Gastrocnemius medialis (tissue), 4 donors: ENCODE results near the gene GALNT9.

ENCODE experiments used
- POLR2A ChIP-seq, 2 donors: fragments of 450-650 bp; IDR thresholded peaks; one replicate each; pipeline ENCODE4 v1.6.1; 2017; ENCODE audit warnings: antibody characterized with exemption in 2 of 2, mild to moderate bottlenecking in 2 of 2, moderate library complexity in 2 of 2
- TF ChIP-seq, protein P1 (sequence below), 5 experiments: fragments of 450-650 bp in 3 of 5; fragments of 200-600 bp in 2 of 5; sonication (generic) in 2 of 5; IDR thresholded peaks in 4 of 5; conservative IDR thresholded peaks in 1 of 5; 1 replicate in 4 of 5; 2 replicates in 1 of 5; pipeline ENCODE4 v1.5.1; 2016 to 2019; ENCODE audit warnings: antibody characterized with exemption in 5 of 5, mild to moderate bottlenecking in 3 of 5, moderate library complexity in 3 of 5

DNA sequence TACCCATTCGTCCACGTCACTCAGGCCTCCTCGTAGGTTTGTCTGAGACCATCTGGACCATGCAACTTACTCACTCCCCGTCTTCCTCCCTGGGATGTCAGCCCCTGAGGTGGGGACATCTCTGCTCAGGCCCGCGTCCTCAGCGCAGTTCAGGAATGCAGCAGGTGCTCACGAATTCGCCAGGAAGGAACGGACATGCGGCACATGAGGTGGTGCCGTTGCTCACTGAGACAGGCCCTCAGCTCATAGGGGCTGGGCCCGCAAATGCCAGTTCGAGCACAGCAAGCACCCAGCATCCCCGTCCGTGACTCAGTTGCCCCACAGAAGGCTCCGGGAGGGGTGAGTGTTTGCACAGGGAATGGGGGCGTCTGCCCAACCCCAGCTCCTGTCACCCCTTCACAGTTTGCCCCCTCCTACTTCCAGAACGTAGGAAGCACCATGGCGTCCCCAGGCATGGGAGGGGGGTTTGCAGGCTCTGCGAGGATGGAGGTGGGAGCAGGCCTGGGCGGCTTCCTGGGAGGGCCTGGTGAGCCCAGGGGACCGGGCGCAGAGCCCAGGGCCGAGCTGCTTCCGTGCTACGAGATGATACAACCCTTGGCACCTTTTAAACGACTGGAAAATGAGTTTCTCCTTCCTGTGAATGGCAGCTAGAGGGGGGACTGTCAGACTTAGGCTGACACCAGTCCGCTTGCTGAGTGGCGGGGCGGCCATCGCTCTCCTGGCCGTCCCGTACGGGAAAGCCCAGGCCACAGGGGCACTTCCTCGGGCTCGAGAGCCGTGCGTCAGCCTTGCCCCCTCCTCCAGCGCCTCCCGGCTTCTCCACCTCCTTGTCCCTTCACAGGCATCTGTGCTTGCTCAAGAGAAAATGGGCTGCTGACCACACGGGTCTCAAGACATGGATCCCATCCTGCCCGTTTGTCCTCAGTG is 6.9 kb downstream of the GALNT9 start:
- TF ChIP-seq, protein P1, sequence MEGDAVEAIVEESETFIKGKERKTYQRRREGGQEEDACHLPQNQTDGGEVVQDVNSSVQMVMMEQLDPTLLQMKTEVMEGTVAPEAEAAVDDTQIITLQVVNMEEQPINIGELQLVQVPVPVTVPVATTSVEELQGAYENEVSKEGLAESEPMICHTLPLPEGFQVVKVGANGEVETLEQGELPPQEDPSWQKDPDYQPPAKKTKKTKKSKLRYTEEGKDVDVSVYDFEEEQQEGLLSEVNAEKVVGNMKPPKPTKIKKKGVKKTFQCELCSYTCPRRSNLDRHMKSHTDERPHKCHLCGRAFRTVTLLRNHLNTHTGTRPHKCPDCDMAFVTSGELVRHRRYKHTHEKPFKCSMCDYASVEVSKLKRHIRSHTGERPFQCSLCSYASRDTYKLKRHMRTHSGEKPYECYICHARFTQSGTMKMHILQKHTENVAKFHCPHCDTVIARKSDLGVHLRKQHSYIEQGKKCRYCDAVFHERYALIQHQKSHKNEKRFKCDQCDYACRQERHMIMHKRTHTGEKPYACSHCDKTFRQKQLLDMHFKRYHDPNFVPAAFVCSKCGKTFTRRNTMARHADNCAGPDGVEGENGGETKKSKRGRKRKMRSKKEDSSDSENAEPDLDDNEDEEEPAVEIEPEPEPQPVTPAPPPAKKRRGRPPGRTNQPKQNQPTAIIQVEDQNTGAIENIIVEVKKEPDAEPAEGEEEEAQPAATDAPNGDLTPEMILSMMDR (IDR thresholded peaks at IDR 0.05 in 4 of 5, conservative IDR thresholded peaks at IDR 0.05 in 1 of 5): no peak
- TF ChIP-seq POLR2A (IDR thresholded peaks at IDR 0.05): no peak
